ENCODE results near the gene PLCL2. TPM values are rescaled to one million over a fixed set of nuclear protein-coding genes. Genes with fewer than 3 reads are reported as not detected.

PLCL2 gene
- total RNA-seq, 1 donor from 2014 or later = 11.3 TPM

- TF ChIP-seq CTCF (IDR thresholded peaks at IDR 0.05; ENCODE audit: unreplicated experiment) = no peak
- Mint-ChIP-seq H3K9me3 (ENCODE audit: low read depth) (peaks cover 11% of the 10 kb centered on the region), H3K27ac (no peak overlapping the region)
These were observed 196.8 kb downstream of the PLCL2 start for GRCh38 chr3:17081520-17081919.

GRCh38 chr3:17087509-17087908 is 202.8 kb downstream of the PLCL2 start:
- TF ChIP-seq CTCF (IDR thresholded peaks at IDR 0.05; ENCODE audit: unreplicated experiment) = no peak
- Mint-ChIP-seq H3K27me3 (no peaks in the 10 kb centered on the region), H3K9me3 (ENCODE audit: low read depth) (peaks cover 11% of the 10 kb centered on the region), H3K36me3 (ENCODE audit: insufficient read depth) (peaks cover 15% of the 10 kb centered on the region), H3K4me1 (ENCODE audit: low read depth) (peaks cover 4% of the 10 kb centered on the region), H3K4me3 (ENCODE audit: low read depth) (no peak overlapping the region), H3K27ac (no peak overlapping the region)
- DNase-seq (ENCODE audit: low spot score, unreplicated experiment) = no peak

More at GRCh38 chr3:17081520-17081919, 196.8 kb downstream of the PLCL2 start:
- Mint-ChIP-seq H3K36me3 (ENCODE audit: insufficient read depth) (peaks cover 16% of the 10 kb centered on the region), H3K27me3 (no peaks in the 10 kb centered on the region), H3K4me3 (ENCODE audit: low read depth) (no peak overlapping the region), H3K4me1 (ENCODE audit: low read depth) (no peaks in the 10 kb centered on the region)
- DNase-seq (ENCODE audit: low spot score, unreplicated experiment) = no peak

- TF ChIP-seq CTCF (IDR thresholded peaks at IDR 0.05; ENCODE audit: unreplicated experiment) = no peak
- H3K9me3 Mint-ChIP-seq (ENCODE audit: low read depth) = peaks cover 11% of the 10 kb centered on the region
These were observed 203.3 kb downstream of the PLCL2 start for GRCh38 chr3:17088017-17088416.

DNA sequence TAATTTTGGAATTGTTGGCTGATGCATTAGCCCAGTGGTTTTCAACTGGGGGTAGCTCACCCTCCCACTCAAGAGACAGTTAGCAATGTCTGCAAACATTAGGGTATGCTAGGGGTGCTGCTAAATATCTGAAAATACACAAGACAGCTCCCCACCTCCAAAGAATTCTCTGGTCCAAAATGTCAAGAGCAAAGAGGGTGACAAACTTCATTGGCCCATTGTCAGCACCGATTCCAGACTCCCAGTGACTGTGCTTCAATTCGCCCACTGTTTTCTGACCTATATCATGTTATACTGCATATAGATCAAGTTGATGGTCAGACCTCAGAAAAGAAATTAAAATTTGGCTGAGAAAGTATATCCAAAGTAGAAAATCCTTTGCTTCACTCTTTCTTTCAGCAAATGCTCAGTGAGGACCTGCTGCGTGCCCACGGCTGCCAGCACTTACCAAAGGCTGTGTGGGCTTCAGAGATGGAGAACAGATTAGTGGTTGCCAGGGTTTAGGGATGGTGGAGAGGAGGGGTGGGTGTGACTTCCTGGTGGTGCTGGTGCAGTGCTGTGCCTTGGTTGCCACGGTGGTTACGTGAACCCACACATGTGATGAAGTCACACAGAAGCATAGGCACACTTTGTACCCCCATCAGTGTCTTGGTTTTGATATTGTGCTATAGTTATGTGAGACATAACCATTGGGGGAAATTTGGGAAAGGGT is 204.0 kb downstream of the PLCL2 start:
- no peak for DNase-seq (ENCODE audit: low spot score, unreplicated experiment)
- TF ChIP-seq CTCF (IDR thresholded peaks at IDR 0.05; ENCODE audit: unreplicated experiment) = no peak
- Mint-ChIP-seq H3K36me3 (ENCODE audit: insufficient read depth) (peaks cover 12% of the 10 kb centered on the region), H3K4me1 (ENCODE audit: low read depth) (peaks cover 4% of the 10 kb centered on the region), H3K4me3 (ENCODE audit: low read depth) (no peak overlapping the region), H3K9me3 (ENCODE audit: low read depth) (peaks cover 11% of the 10 kb centered on the region), H3K27me3 (no peaks in the 10 kb centered on the region), H3K27ac (no peak overlapping the region)

More at GRCh38 chr3:17088017-17088416, 203.3 kb downstream of the PLCL2 start:
- Mint-ChIP-seq H3K27me3 (no peaks in the 10 kb centered on the region), H3K4me3 (ENCODE audit: low read depth) (no peak overlapping the region), H3K27ac (no peak overlapping the region), H3K4me1 (ENCODE audit: low read depth) (peaks cover 4% of the 10 kb centered on the region), H3K36me3 (ENCODE audit: insufficient read depth) (peaks cover 15% of the 10 kb centered on the region)
- DNase-seq (ENCODE audit: low spot score, unreplicated experiment) = no peak

- Mint-ChIP-seq H3K27ac (no peak overlapping the region), H3K9me3 (ENCODE audit: low read depth) (peaks cover 9% of the 10 kb centered on the region), H3K27me3 (no peaks in the 10 kb centered on the region), H3K4me1 (ENCODE audit: low read depth) (peaks cover 4% of the 10 kb centered on the region), H3K36me3 (ENCODE audit: insufficient read depth) (peaks cover 12% of the 10 kb centered on the region), H3K4me3 (ENCODE audit: low read depth) (no peak overlapping the region)
- no peak for DNase-seq (ENCODE audit: low spot score, unreplicated experiment)
- TF ChIP-seq CTCF (IDR thresholded peaks at IDR 0.05; ENCODE audit: unreplicated experiment) = no peak
These were observed 204.6 kb downstream of the PLCL2 start for GRCh38 chr3:17089314-17089700.
